OCI-LY7 (cell line): ENCODE results near the gene BSCL2. TPM values are rescaled to one million over a fixed set of nuclear protein-coding genes. Genes with fewer than 3 reads are reported as not detected.

Experiments used
- BruUV-seq: library from RNA; stranded (reverse); fragments of 400-500 nt; replicated peaks from 2 replicates; lab custom pipeline; 2021; lab: Mats Ljungman, UMichigan
- CTCF ChIA-PET: fragments of 300-600 bp; sonication (Branson Sonifier 250); formaldehyde crosslinking; loops from one replicate; lab custom pipeline; 2022; ENCODE audit warnings: antibody characterized with exemption; ENCODE audit not compliant: unreplicated experiment; lab: Charles Lee
- POLR2A ChIA-PET: fragments of 300-600 bp; sonication (Branson Sonifier 250); formaldehyde crosslinking; loops from one replicate; lab custom pipeline; 2022; ENCODE audit warnings: antibody characterized with exemption; lab: Charles Lee
- DNase-seq: peaks from one replicate; pipeline ENCODE4 v3.0.0-alpha.2; 2015; ENCODE audit warnings: low spot score
- H2AFZ ChIP-seq: fragments of 200-600 bp; sonication (generic), shearing (Covaris generic); 2 replicates; pipeline ENCODE4 v1.6.1; 2014; ENCODE audit warnings: mild to moderate bottlenecking, antibody characterized with exemption, low read length, moderate library complexity
- H3K27ac ChIP-seq: fragments of 200-600 bp; sonication (generic); 2 replicates; pipeline ENCODE4 v1.5.1; 2014; ENCODE audit warnings: mixed run types, low read depth, mild to moderate bottlenecking, moderate library complexity, low read length, inconsistent platforms; ENCODE audit not compliant: poor library complexity, severe bottlenecking
- H3K36me3 ChIP-seq: fragments of 200-600 bp; sonication (generic); 2 replicates; pipeline ENCODE4 v1.6.1; 2014; ENCODE audit warnings: mild to moderate bottlenecking, antibody characterized with exemption, low read length, moderate library complexity, mixed read lengths; ENCODE audit not compliant: insufficient read depth
- H3K4me1 ChIP-seq: fragments of 200-600 bp; sonication (generic); 2 replicates; pipeline ENCODE4 v1.5.1; 2014; ENCODE audit warnings: mild to moderate bottlenecking, low read length; ENCODE audit not compliant: insufficient read depth, poor library complexity, severe bottlenecking
- H3K4me2 ChIP-seq: fragments of 200-600 bp; sonication (generic); 2 replicates; pipeline ENCODE4 v1.6.1; 2014; ENCODE audit warnings: mild to moderate bottlenecking, low read length
- H3K4me3 ChIP-seq: fragments of 200-600 bp; sonication (generic); 2 replicates; pipeline ENCODE4 v1.5.1; 2014; ENCODE audit warnings: mild to moderate bottlenecking, low read depth, low read length; ENCODE audit not compliant: poor library complexity, severe bottlenecking
- H3K79me2 ChIP-seq: fragments of 200-600 bp; sonication (generic); 2 replicates; pipeline ENCODE4 v1.6.1; 2016; ENCODE audit warnings: low read depth, mild to moderate bottlenecking, low read length, moderate library complexity, mixed read lengths; ENCODE audit not compliant: insufficient read depth
- H3K9me2 ChIP-seq: fragments of 200-600 bp; sonication (generic); 2 replicates; pipeline ENCODE4 v1.6.1; 2016; ENCODE audit warnings: mild to moderate bottlenecking, low read length, mixed read lengths; ENCODE audit not compliant: insufficient read depth
- H3K9me3 ChIP-seq: fragments of 200-600 bp; sonication (generic); 2 replicates; pipeline ENCODE4 v1.6.1; 2014; ENCODE audit warnings: mild to moderate bottlenecking, mixed run types, low read length, mixed read lengths
- H4K20me1 ChIP-seq: fragments of 200-600 bp; sonication (generic); 2 replicates; pipeline ENCODE4 v1.6.1; 2014; ENCODE audit warnings: mild to moderate bottlenecking, antibody characterized with exemption, low read length, moderate library complexity, mixed read lengths; ENCODE audit not compliant: insufficient read depth
- EZH2phosphoT487 ChIP-seq: fragments of 200-600 bp; sonication (generic); IDR thresholded peaks from 2 replicates; pipeline ENCODE4 v1.6.1; 2018; ENCODE audit warnings: low read depth, borderline replicate concordance, mild to moderate bottlenecking, mixed run types, antibody characterized with exemption, low read length, moderate library complexity, mixed read lengths
- intact Hi-C: fragments of 100-400 bp; cut with micrococcal nuclease; formaldehyde crosslinking; loops from one replicate; pipeline ENCODE4 v1.10.0; 2022; ENCODE audit not compliant: unreplicated experiment
- total RNA-seq, 2 experiments: library from RNA; depleted of rRNA in 1 of 2; stranded (reverse); fragments of >200 nt in 1 of 2; shearing (Covaris generic) in 1 of 2; gene quantifications; 2 replicates each; pipeline ENCODE4 v1.2.3, GENCODE V29; 2014 to 2022
- TF ChIP-seq, protein P1 (sequence below): fragments of 200-600 bp; sonication (generic); conservative IDR thresholded peaks from 2 replicates; pipeline ENCODE4 v1.5.1; 2014; ENCODE audit warnings: mild to moderate bottlenecking, antibody characterized with exemption, low read length, moderate library complexity, mixed read lengths

BSCL2 gene
- total RNA-seq, 2 experiments from 2014 or later, result 20.7 to 46.2 TPM

DNA sequence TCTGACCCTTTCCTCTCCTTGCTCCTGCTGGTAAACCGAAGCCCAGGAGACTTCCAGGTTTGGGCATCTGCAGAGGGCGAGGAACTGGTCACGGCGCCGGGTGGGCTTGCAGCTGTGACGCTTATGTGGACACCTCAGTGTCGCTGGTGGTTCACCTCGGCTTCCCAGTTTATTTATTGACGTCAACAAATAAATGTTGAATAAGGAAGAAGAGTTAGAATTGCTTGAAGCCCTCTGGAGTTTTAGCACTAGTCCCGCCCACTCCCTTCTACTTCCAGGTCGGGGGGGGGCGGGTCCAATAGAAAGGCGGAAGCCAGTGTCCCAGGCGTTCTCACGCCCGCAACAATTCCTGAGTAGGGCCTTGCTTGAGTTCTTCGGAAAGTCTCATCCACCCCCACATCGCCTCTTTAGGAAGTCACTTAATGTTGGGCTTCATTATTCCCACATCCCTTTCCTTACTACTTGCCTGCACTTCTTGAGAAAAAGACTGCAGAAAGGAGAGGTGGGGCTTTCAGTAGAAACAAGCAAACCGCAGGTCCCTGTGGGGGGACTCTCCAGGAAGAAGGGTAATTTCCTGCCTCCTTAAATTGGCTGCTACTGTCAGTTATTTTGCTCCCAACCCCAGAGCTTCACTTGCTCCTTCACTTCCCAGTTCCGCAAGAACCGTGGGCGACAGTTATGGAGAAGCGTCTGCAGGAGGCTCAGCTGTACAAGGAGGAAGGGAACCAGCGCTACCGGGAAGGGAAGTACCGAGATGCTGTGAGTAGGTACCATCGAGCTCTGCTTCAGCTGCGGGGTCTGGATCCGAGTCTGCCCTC lies 21.2 kb upstream of the BSCL2 start, which contains the start of gene TTC9C:
TTC9C (plus strand) TSS at position 316 of the 818 bp plus-strand sequence; CDS start at position 679, 363 bp downstream.
- intact Hi-C loops, result loop anchor here (2.0 to 10.0 kb wide), 4 partner anchors 56 to 134 kb away; partner anchors contain the start of genes LBHD1, TUT1 and UQCC3
- H3K36me3 ChIP-seq, result peaks cover 48% of the 10 kb centered on the region
- peak within 1 kb of the TSS; percentile 70; the same call in 1 of the 2 replicates for H2AFZ ChIP-seq
- ChIA-PET CTCF (interaction anchor here (1.2 kb wide), 2 partner anchors 11 to 133 kb away, joined by 3 read pairs; no protein-coding TSS in a partner anchor), POLR2A (interaction anchor here (0.7 to 1.9 kb wide), 12 partner anchors 10 to 153 kb away, joined by 3 to 15 read pairs (median 6); partner anchors contain the start of genes B3GAT3, C11orf98, CSKMT and GNG3)
- TF ChIP-seq EZH2phosphoT487, result no peak
- BruUV-seq, result TSS peak; percentile 84
- H3K4me3 ChIP-seq, result peak within 1 kb of the TSS; percentile 97
- H3K4me1 ChIP-seq, result peaks cover 28% of the 10 kb centered on the region
- peaks cover 29% of the 10 kb centered on the region for H4K20me1 ChIP-seq
- H3K27ac ChIP-seq, result peak within 1 kb of the TSS; percentile 93
- peak; percentile 90 for DNase-seq
- H3K9me2 ChIP-seq, result no peaks in the 10 kb centered on the region
- H3K4me2 ChIP-seq, result peak within 1 kb of the TSS; percentile 80
- no peaks in the 10 kb centered on the region for H3K9me3 ChIP-seq
- H3K79me2 ChIP-seq, result peaks cover 87% of the 10 kb centered on the region

DNA sequence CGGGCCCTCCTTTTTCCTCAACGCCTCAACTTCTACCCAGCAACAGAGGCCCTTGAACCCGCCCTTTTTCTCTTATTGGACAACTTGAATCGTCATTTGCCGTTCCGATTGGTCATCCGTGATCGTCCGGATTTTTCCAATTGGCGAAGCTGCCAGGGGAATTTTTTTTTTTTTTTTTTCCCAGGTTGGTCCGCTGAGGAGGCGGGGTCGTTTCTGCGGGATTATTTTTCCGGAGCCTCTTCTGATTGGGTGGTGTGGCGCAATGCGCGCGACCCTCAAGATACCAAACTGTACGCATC lies 20.6 kb upstream of the BSCL2 start:
- CTCF ChIA-PET, result interaction anchor here (1.2 kb wide), 1 partner anchor 11 kb away, joined by 3 read pairs; no protein-coding TSS in a partner anchor
- BruUV-seq, result no TSS peak
- TF ChIP-seq, protein P1, sequence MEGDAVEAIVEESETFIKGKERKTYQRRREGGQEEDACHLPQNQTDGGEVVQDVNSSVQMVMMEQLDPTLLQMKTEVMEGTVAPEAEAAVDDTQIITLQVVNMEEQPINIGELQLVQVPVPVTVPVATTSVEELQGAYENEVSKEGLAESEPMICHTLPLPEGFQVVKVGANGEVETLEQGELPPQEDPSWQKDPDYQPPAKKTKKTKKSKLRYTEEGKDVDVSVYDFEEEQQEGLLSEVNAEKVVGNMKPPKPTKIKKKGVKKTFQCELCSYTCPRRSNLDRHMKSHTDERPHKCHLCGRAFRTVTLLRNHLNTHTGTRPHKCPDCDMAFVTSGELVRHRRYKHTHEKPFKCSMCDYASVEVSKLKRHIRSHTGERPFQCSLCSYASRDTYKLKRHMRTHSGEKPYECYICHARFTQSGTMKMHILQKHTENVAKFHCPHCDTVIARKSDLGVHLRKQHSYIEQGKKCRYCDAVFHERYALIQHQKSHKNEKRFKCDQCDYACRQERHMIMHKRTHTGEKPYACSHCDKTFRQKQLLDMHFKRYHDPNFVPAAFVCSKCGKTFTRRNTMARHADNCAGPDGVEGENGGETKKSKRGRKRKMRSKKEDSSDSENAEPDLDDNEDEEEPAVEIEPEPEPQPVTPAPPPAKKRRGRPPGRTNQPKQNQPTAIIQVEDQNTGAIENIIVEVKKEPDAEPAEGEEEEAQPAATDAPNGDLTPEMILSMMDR, result no peak
- no peak for TF ChIP-seq EZH2phosphoT487

More for the DNA sequence above, 20.6 kb upstream of the BSCL2 start:
- Histone ChIP-seq H3K36me3 (peaks cover 48% of the 10 kb centered on the region), H3K79me2 (peaks cover 88% of the 10 kb centered on the region), H3K4me2 (peak overlapping the region; percentile 80), H3K4me3 (peak overlapping the region; percentile 97), H3K9me3 (no peaks in the 10 kb centered on the region), H2AFZ (peak overlapping the region; percentile 70; the same call in 1 of the 2 replicates), H3K4me1 (peaks cover 28% of the 10 kb centered on the region), H4K20me1 (peaks cover 31% of the 10 kb centered on the region), H3K27ac (peak overlapping the region; percentile 93), H3K9me2 (no peaks in the 10 kb centered on the region)
- POLR2A ChIA-PET, result interaction anchor here (0.6 to 1.9 kb wide), 23 partner anchors 10 to 155 kb away, joined by 3 to 15 read pairs (median 5); partner anchors contain the start of genes B3GAT3, C11orf98, CSKMT and EEF1G
- intact Hi-C loops, result loop anchor here (1.0 to 10.0 kb wide), 8 partner anchors 21 to 135 kb away; partner anchors contain the start of genes BSCL2, GNG3, LBHD1 and TAF6L
- peak; percentile 99 for DNase-seq
